22Rv1 (cell line): ENCODE measurements around the gene PAM16.
"Not testable (repeated sequence)": the region's sequence is repeated elsewhere in the genome, so short reads cannot be mapped to it uniquely, and the experiment has no call there.

Experiments used
- CTCF ChIP-seq: fragments of 450-650 bp; IDR thresholded peaks from 2 replicates; pipeline ENCODE4 v1.5.1; 2017; ENCODE audit warnings: mild to moderate bottlenecking
- ZFX ChIP-seq: fragments of 450-650 bp; IDR thresholded peaks from 2 replicates; pipeline ENCODE4 v1.6.1; 2017; ENCODE audit warnings: antibody characterized with exemption, borderline replicate concordance

GRCh38 chr16:4344300-4344982 is 6.7 kb downstream of the PAM16 start:
- not testable (repeated sequence) for TF ChIP-seq CTCF, ZFX
